Right lung (tissue), 10 donors: ENCODE results near the gene THAP9. TPM values are rescaled to one million over a fixed set of nuclear protein-coding genes. Genes with fewer than 3 reads are reported as not detected.
"Not testable (repeated sequence)": the region's sequence is repeated elsewhere in the genome, so short reads cannot be mapped to it uniquely, and the experiment has no call there.

Experiments
- DNase-seq, 2 donors: peaks; one replicate each; pipeline ENCODE4 v3.0.0-alpha.2; 2013
- long read RNA-seq, 8 donors: transcript quantifications; one replicate each; lab custom pipeline, GENCODE V29; 2026
- polyA plus RNA-seq, 5 donors: library from polyadenylated mRNA; unstranded; fragments of 120-200 nt; gene quantifications; one replicate each; pipeline versions ENCODE4 v1.2.1 to v1.2.3, GENCODE V29; 2013; ENCODE audit warnings: inconsistent platforms in 1 of 5, low replicate concordance in 1 of 5; ENCODE audit not compliant: insufficient read length in 5 of 5, insufficient read depth in 1 of 5

The THAP9 gene, protein sequence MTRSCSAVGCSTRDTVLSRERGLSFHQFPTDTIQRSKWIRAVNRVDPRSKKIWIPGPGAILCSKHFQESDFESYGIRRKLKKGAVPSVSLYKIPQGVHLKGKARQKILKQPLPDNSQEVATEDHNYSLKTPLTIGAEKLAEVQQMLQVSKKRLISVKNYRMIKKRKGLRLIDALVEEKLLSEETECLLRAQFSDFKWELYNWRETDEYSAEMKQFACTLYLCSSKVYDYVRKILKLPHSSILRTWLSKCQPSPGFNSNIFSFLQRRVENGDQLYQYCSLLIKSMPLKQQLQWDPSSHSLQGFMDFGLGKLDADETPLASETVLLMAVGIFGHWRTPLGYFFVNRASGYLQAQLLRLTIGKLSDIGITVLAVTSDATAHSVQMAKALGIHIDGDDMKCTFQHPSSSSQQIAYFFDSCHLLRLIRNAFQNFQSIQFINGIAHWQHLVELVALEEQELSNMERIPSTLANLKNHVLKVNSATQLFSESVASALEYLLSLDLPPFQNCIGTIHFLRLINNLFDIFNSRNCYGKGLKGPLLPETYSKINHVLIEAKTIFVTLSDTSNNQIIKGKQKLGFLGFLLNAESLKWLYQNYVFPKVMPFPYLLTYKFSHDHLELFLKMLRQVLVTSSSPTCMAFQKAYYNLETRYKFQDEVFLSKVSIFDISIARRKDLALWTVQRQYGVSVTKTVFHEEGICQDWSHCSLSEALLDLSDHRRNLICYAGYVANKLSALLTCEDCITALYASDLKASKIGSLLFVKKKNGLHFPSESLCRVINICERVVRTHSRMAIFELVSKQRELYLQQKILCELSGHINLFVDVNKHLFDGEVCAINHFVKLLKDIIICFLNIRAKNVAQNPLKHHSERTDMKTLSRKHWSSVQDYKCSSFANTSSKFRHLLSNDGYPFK
- 10 to 100 TPM in 4 of 5 donors, 1 to 10 TPM in 1; 8.2 to 13.0 (median 11.9) TPM for polyA plus RNA-seq
- long read RNA-seq, donor 1, transcript THAP9-201 (5 exons, 3,808 nt): major isoform, 5 of 5 reads
- long read RNA-seq, donor 1, partial matches to known transcripts: 0 of 5 reads
- long read RNA-seq, donor 1, other reads (novel, unspliced or antisense): 0 of 5 reads
- long read RNA-seq, donor 2, partial matches to known transcripts: 0 of 3 reads
- long read RNA-seq, donor 2, other reads (novel, unspliced or antisense): 0 of 3 reads
- long read RNA-seq, donor 3, partial matches to known transcripts: 0 of 1 reads
- long read RNA-seq, donor 3, other reads (novel, unspliced or antisense): 0 of 1 reads
- long read RNA-seq, donor 4, partial matches to known transcripts: 0 of 5 reads
- long read RNA-seq, donor 4, other reads (novel, unspliced or antisense): 0 of 5 reads
- long read RNA-seq, donor 5, partial matches to known transcripts: 0 of 2 reads
- long read RNA-seq, donor 5, other reads (novel, unspliced or antisense): 0 of 2 reads
- long read RNA-seq, donor 6, partial matches to known transcripts: 0 of 3 reads
- long read RNA-seq, donor 6, other reads (novel, unspliced or antisense): 0 of 3 reads
- long read RNA-seq, donor 7, partial matches to known transcripts: 9 of 10 reads
- long read RNA-seq, donor 7, other reads (novel, unspliced or antisense): 0 of 10 reads
- long read RNA-seq, donor 8, partial matches to known transcripts: 0 of 2 reads
- long read RNA-seq, donor 8, other reads (novel, unspliced or antisense): 0 of 2 reads

DNA sequence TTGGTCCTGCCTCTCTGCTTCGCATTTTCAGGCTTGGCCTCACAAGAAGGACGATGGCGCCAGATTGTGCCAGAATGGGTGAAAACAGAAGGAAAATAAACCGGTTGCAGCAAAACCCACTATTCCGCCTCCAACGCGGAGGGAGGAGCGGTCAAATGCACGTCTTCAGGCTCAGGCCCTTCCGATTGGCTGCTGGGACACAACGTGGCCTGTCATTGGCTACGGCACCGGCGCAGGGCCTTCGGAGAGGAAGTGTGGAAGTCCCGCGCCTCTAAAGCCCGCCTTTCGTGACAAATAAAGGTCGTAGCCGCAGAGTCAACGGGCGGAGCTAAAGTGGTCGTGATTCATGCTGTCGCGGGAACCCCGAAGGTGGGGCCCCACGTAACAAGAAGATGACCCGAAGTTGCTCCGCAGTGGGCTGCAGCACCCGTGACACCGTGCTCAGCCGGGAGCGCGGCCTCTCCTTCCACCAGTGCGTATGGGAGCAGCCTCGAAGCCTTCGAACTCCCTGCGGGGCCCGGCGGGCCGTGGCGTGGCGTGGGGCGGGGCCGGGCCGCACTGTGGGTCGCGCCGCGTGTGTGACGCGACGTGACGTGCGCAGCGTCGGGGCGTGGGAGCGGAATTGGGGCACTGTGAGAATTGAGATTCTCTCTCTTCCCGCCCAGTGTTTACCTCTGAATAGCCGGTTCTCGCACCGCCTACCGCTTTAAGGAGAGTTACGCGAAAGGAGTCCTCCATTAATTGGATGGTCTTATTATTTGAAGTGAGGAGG is at the start of gene THAP9:
Gene THAP9 (plus strand): TSS at position 325 of the 772 bp plus-strand sequence. CDS start 68 bp downstream, at position 393.
- peak; percentile 98 to 99 for DNase-seq

DNA sequence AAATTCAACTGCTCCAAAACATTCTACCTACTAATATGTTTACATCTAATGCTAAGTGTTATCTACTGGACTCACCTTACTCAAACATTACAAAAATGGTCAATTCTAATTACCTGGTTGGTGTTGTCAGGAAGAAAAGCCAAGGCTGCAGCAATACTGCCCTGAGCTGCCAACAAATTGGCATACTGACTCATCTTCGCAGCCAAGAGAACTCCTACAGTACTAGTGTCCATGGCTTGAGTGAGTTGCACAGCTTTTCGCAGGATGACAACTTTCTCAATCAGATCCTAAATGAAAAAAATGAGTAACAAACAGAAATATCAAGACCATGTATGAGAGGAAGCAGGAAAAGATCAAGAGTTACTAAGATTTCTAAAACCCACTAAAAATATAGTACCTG is 49.2 kb upstream of the THAP9 start:
- DNase-seq: no peak

DNA sequence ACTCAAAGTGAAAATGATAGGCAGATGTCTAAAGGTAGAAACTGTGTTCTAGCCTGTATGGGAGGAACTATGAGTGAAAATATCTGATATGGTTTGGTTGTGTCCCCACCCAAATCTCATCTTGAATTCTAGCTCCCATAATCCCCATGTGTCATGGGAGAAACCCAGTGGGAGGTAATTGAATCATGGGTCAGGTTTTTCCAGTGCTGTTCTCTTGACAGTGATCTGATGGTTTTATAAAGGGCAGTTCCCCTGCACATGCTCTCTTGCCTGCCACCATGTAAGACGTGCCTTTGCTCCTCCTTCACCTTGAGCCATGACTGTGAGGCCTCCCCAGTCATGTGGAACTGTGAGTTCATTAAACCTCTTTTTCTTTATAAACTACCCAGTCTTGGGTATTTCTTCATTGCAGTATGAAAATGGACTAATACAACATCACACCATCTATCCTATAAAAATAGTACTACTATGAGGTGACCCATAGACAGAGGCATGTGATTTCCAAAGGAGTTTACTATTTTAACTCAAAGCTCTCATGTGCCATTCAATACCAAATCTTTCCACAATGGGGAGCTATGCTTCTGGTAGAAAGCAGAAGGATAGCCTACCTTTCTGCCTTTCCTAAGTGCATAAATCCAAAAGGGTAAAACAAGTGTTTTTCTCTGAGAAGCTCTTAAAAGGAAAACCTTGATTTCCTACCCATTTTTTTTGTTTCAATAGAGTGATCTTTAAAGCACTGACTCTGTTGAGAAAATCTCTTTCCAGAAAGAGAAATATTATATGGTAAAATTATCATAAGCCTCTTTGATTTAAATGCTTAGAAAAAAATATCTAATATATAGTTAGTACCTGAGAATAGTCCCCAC is 48.4 kb upstream of the THAP9 start:
- no peak for DNase-seq

DNA sequence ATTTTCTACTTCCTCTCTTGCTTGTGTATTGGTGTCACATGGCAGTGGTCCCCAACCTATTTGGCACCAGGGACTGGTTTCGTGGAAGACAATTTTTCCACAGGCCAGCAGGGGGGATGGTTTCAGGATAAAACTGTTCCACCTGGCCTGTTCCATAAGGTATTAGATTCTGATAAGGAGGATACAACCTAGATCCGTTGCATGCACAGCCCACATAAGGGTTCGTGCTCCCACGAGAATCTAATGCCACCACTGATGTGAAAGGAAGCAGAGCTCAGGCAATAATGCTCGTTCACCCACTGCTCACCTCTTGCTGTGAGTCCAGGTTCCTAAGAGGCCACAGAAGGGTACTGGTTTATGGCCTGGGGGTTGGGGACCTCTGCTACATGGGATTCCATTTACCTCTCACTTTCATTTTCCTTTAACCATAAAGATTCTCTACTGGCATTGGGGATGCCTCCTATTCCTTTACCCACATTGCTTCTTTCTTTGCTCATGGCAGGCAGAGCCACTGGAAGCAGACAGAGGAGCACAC is 47.7 kb upstream of the THAP9 start:
- no peak for DNase-seq

DNA sequence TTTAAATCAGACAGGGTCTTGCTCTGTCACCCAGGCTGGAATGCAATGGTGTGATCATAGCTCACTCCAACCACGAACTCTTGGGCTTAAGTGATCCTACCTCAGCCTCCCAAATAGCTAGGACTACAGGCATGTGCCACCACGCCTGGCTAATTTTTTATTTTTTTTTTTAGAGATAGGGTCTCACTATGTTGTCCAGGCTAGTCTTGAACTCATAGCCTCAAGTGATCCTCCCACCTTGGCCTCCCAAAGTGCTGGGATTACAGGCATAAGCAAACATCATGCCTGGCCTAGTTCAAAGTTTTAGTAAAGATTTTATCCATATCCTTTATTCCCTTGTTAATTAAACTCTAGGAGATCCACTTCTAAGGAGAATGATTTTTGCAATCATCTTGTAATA is 40.0 kb upstream of the THAP9 start:
- DNase-seq: not testable (repeated sequence)

DNA sequence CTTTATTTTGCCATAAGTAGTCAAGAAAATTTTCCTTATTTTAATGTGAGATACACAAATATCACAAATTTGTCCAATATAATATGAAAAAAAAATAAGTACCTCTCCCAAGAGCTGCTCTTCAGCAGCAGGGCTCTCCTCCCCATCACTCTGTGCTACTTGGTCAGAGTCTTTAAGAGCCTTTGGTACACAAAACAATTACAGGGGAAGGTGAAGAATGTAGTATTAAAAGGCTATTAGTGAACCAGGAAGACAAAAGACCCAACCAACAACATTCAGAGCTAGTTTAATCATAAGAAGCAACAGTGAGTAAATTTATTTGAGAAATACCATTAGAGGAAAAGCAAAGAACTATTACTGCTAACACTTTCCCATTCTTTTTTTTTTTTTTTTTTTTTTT is 39.0 kb upstream of the THAP9 start:
- DNase-seq: no peak

DNA sequence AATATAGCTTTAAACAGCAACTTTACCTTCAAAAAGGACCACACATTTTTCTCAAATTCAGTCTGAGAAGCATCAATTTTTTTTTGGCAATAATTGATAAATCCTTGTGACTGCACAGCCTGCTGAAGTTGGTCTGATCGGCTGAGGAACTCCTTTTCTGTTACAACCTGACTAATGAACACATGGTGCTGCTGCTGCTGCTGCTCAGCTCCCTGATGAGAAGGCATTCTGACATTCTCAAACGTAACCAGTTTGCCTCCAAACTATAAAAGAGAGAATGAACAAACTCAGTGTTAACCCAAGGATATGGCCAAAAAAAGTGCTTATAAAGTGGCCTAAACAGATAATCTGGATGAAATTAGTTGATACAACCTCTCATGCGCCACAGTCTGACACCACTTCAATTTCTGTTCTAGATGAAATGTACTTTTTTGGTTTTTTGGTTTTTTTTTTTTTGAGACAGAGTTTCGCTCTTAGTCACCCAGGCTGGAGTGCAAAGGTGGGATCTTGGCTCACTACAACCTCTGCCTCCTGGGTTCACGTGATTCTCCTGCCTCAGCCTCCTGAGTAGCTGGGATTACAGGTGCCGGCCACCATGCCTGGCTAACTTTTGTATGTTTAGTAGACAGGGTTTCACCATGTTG is 36.1 kb upstream of the THAP9 start:
- no peak for DNase-seq

DNA sequence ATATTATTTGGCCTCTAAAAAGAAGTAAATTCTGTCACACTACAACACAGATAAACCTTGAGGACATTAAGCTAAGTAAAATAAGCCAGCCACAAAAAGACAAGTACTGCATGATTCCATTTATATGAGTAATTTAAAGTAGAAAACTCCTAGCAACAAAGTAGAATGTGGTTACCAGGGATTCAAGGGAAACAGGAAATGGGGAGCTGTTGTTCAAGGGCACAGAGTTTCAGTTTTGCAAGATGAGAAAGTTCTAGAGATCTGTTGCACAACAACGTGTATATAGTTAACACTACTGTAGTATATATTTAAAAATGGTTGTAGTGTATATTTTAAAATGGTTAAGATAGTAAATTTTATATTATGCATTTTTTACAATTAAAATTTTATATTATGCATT is 34.9 kb upstream of the THAP9 start:
- DNase-seq: no peak

DNA sequence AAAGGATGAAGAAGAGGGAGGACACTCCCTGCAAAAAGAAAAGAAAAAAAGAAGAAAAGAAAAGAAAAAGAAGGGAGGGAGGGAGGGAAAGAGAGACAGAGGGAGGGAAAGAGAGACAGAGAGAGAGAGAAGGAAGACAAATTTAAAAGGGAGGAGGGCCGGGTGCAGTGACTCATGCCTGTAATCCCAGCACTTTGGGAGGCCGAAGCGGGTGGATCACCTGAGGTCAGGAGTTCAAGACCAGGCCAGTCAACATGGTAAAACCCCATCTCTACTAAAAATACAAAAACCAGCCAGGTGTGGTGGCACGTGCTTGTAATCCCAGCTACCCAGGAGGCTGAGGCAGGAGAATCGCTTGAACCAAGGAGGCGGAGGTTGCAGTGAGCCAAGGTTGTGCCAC is 34.5 kb upstream of the THAP9 start:
- not testable (repeated sequence) for DNase-seq

DNA sequence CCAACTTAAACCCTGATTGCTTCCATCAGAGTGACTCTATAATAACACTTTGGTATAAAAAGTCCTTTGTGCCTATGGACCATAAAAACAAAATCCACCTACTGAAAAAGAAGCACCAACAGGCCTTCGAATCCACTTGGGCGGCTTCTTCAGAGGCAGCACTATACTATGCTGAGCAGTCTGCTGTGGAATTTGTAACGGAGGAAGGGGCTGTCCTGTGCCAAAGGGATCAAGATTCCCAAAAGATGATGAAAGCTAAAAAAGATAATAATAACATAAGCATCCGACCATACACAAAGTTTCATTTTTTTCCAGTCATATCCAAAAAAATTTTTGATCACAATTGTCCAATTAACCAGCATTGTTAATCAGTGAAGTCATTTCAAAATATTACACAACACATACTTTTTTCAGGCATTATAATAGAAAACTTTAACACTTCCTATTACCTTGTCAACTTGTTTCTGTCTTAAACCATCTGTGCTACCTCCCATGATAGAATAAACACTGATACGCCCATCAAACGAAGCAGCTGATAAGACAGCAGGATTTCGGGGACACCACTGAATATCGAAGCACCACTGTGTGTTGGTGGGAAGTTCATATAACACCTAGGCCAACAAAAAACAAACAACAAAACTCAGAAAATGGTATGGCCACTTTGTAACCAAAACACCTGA is 33.7 kb upstream of the THAP9 start:
- no peak for DNase-seq

DNA sequence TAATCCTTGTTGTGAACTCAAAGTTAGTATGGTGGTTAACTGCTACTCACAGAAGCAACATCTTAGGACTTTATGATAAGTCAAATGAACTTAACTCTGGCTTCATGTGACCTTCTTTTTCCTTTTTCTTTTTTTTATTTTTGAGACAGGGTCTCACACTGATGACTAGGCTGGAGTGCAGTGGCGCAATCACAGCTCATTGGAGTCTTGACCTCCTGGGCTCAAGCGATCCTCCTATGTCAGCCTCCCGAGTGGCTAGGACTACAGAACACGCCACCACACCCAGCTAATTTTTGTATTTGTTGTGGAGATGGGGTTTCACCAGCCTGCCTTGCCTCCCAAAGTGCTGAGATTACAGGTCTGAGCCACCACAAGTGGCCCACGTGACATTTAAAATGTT is 32.0 kb upstream of the THAP9 start:
- DNase-seq: no peak

DNA sequence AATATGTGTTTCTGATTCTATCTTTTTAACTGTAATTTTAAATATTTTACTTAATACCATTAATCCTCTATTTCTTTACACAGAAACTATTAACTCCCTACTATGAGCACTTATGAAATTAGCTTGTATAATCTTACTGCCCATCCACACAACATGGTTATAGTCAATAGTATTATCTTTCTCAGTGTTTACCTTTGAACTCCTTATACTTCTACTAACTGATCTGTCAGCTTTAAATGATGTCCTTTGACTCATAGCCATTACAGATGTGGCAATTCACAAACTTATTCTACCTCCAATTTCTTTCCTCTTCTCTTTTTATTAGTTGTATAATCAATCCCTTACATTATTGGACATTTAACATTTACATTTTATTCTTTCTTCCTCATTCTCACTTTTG is 15.1 kb upstream of the THAP9 start:
- DNase-seq: no peak

DNA sequence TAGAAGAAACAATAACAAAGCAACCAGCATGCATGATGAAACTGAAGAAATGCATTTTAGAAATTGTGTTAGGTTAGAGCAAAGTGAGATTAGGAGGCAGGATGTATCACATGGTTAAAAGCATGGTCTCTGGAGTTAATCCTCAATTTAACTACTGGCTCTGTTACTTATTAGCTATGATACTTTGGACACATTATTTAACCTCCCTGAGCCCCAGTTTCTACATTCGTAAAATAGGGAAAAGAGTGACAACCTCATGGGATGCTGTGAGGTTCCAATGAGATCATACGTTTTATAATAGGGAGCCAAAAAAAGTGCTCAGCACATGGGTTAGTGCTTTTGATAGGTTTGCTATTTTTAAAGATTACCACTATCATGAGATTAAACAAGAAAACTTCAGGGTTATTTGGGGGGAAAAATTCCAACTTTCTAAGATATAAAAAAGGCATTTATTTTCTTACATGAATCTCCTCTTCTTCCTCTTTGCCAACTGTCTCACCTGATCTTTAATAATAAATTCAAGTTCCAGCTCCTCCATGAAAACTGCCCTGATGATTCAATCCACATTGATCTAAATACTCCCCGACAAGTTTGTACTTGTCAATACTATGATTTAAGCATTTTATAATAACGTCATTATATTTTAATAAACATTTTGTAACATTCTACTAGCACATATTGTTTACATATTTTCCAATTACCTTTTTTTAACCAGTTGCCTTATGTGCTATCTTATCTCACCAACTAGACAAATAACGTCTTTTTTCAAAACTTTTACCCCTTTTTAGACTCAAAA is 14.2 kb upstream of the THAP9 start:
- DNase-seq: no peak

DNA sequence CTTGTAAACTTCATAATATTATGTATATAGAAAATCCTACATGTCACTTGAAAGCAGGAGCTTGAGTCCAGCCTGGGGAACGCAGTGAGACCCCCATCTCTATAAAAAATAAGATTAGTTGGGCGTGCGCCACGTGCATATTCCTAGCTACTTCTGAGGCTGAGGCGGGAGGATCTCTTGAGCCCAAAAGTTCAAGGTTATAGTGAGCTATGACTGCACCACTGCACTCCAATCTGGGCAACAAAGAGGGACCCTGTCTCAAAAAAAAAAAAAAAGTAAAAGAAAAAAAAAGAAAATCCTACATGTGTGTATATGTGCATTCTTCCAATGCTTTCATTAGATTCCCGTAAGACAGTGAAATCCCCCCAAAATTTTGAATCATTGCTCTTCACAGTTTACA is 11.2 kb upstream of the THAP9 start:
- no peak for DNase-seq

DNA sequence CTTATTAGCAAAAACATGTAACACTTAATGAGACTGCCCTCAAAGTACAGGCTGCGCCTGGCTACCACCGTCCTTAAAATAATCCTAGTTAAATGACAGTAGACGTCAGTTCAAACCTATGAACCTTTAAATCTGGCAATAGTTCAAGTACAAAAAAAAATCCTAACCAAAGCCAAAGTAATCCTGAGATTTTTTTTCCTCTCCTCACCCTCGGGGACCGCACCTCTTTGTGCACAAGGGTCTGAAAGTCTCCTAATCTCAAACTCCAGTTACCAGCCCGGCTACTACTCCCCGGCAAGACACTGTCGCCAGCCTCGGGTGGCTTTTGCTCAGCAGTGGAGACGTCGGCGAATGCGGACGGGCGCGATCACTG is 10.0 kb upstream of the THAP9 start:
- no peak for DNase-seq

DNA sequence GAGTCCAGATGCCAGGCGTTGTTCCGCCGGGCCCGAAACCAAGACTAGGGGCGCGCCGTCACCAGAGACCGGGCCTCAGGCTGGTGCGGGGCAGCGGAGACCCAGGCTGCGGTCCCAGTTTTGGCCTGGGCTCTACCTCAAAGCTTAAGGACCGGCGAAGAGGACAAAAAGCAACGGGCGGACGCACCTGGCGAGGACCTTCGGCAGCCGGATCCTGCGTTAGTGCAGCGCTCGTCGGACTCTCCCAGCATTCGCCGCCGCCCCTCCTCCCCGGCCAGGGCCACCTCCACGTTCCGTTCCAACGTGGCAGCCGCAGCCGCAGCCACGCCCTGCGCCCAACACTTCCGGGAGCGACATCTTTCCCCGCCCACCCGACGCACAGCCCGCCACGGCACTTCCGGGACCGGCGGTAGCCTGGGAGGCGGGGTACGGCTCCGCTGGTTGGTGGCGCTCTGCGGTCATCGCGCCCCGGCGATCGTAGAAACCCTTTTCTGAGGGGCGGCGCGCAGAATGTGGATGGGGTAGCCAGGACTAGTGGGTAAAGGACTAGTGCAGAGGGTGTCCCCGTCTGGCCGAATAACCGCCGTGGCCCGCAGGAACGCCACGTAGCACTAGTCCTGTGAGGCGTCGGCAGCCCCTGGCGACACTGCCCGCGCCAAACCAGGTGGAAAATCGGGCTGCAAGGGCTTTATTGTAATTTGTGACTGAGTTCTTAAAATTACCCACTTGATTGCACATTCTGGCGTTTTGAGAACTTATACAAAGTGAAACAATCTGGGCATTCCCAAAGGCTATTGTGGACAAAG is 9.4 kb upstream of the THAP9 start, which contains the start of gene SEC31A:
Gene SEC31A (minus strand): TSS at position 253 of the 806 bp plus-strand sequence. CDS start 9,217 bp downstream, outside the sequence.
- peak; percentile 94 to 95 for DNase-seq
